PFSK-1 (cell line): Measurements from ENCODE around the gene PILRB.

ENCODE experiments used
- FOXP2 ChIP-seq: optimal IDR thresholded peaks from 2 replicates; pipeline ENCODE3; 2011; ENCODE audit warnings: borderline replicate concordance, control low read depth, inconsistent platforms; ENCODE audit not compliant: insufficient read depth; ENCODE audit errors: extremely low read length, extremely low read depth
- POLR2AphosphoS5 ChIP-seq: IDR thresholded peaks from 2 replicates; pipeline ENCODE4 v1.6.1; 2012; ENCODE audit warnings: low read depth, mild to moderate bottlenecking, control low read depth, low read length, moderate library complexity
- SIN3A ChIP-seq: IDR thresholded peaks from 2 replicates; pipeline ENCODE4 v1.6.1; 2012; ENCODE audit warnings: mild to moderate bottlenecking, low read length, moderate library complexity, borderline replicate concordance; ENCODE audit not compliant: insufficient read depth
- TAF1 ChIP-seq: IDR thresholded peaks from 2 replicates; pipeline ENCODE4 v1.6.1; 2012; ENCODE audit warnings: low read length, control low read depth, borderline replicate concordance; ENCODE audit not compliant: insufficient read depth
- TF ChIP-seq, protein P1 (sequence below), 2 experiments: IDR thresholded peaks; 2 replicates each; pipeline versions ENCODE4 v1.6.1 to v1.8.0; 2011 to 2012; ENCODE audit warnings: low read depth in 2 of 2, low read length in 2 of 2, control low read depth in 1 of 2, inconsistent platforms in 1 of 2, mild to moderate bottlenecking in 1 of 2, moderate library complexity in 1 of 2; ENCODE audit not compliant: insufficient read depth in 1 of 2

DNA sequence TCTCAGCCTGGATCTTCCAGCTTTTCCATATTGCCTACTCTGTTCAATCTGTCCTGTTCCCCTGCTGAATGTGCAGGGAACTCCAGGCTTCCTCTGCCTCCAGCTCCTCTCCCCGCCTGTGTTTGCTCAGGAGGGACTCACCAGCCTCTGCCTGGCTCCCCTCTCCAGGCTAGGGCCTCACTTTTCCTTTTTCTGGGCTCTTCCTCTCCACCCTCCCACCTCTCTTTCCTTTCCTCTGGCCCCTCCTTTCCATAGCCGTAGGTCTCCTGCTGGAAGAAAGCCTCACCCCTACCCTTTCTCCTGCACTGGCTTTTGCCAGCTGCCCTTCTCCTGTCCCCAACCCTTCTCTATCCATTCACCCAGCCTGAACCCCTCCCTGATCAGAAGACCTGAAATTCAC, 40.3 kb downstream of the PILRB start:
- TF ChIP-seq TAF1 (no peak), POLR2AphosphoS5 (no peak), SIN3A (no peak), FOXP2 (no peak)
- TF ChIP-seq, protein P1, sequence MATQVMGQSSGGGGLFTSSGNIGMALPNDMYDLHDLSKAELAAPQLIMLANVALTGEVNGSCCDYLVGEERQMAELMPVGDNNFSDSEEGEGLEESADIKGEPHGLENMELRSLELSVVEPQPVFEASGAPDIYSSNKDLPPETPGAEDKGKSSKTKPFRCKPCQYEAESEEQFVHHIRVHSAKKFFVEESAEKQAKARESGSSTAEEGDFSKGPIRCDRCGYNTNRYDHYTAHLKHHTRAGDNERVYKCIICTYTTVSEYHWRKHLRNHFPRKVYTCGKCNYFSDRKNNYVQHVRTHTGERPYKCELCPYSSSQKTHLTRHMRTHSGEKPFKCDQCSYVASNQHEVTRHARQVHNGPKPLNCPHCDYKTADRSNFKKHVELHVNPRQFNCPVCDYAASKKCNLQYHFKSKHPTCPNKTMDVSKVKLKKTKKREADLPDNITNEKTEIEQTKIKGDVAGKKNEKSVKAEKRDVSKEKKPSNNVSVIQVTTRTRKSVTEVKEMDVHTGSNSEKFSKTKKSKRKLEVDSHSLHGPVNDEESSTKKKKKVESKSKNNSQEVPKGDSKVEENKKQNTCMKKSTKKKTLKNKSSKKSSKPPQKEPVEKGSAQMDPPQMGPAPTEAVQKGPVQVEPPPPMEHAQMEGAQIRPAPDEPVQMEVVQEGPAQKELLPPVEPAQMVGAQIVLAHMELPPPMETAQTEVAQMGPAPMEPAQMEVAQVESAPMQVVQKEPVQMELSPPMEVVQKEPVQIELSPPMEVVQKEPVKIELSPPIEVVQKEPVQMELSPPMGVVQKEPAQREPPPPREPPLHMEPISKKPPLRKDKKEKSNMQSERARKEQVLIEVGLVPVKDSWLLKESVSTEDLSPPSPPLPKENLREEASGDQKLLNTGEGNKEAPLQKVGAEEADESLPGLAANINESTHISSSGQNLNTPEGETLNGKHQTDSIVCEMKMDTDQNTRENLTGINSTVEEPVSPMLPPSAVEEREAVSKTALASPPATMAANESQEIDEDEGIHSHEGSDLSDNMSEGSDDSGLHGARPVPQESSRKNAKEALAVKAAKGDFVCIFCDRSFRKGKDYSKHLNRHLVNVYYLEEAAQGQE (IDR thresholded peaks at IDR 0.05; ENCODE audit: insufficient read depth in 1 of 2, low read depth in 2 of 2, low read length in 2 of 2), result no peak
